HUES64 (cell line): ENCODE results near the gene CC2D1A.

ENCODE experiments used
- H3K27ac ChIP-seq: 2 replicates; pipeline ENCODE4 v1.7.0; 2013; ENCODE audit warnings: low read depth, low read length, inconsistent platforms
- H3K27me3 ChIP-seq: 2 replicates; pipeline ENCODE4 v1.6.1; 2013; ENCODE audit warnings: mild to moderate bottlenecking, low read length; ENCODE audit not compliant: insufficient read depth
- H3K36me3 ChIP-seq: 2 replicates; pipeline ENCODE4 v1.6.1; 2013; ENCODE audit warnings: mild to moderate bottlenecking, low read length; ENCODE audit not compliant: insufficient read depth
- H3K4me1 ChIP-seq: 2 replicates; pipeline ENCODE4 v1.6.1; 2013; ENCODE audit warnings: mild to moderate bottlenecking, low read length, moderate library complexity; ENCODE audit not compliant: insufficient read depth
- H3K4me3 ChIP-seq: 2 replicates; pipeline ENCODE4 v1.5.1; 2013; ENCODE audit warnings: mild to moderate bottlenecking, low read length, moderate library complexity
- H3K9ac ChIP-seq: 2 replicates; pipeline ENCODE4 v1.6.1; 2013; ENCODE audit warnings: mild to moderate bottlenecking, low read depth, low read length
- H3K9me3 ChIP-seq: 2 replicates; pipeline ENCODE4 v1.6.1; 2013; ENCODE audit warnings: low read depth, low read length; ENCODE audit not compliant: insufficient read depth
- WGBS: fragments of 150-250, 120-280 bp; methylation state at CpG from one replicate; pipeline ENCODE4 v1.1.7; 2013; ENCODE audit warnings: missing lambda C conversion rate; 5-methylcytosine and 5-hydroxymethylcytosine counted together

The CC2D1A gene

DNA sequence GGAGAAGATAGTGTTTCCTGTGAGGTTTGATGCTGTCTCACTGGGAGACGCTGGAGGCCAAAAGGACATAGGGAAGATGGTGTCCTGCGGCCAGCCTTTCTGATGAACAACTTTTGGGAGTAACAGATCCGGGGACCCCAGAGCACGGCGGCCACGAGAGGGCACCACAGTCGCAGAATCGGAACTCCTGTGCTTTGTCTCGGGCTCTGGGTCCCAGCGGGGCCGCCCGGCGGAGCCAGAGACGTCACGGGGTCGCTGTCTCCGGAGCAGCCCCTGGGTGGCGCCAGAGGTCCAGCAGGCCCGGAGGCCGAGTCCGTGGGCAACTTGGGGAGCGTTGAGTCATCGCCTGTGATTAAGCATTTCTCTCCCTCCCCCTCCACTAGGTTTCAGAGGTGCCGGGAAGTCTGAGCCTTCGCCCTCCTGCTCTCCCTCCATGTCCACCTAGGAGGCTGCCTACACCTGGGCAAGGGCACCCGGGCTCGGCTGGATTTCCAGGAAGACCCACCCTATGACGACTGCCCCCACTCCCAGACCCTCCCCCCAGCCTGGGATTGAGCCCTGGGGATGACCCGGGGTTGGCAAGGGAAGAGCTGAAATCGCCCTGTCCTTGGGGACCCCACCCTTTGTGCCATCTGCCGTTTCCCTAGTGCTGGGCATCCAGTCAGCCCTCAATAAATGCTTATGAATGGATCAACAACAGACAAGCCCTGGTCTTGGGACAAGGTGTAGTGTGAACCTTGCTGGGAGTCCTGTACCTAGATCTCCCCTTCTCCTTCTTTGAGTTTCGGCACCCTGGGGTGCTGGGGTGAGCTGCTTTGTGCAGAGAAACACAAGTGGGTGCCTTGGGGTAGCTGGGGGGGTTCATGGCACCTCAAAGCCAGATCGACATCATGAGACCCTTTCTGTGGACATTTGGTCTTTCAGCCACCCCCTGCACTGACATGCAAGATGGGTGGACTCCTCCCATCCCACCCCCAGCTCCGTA, 25.6 kb upstream of the CC2D1A start:
- peak overlapping the region; percentile 27; the same call in 1 of the 2 replicates for H3K9ac ChIP-seq
- 7% methylated on average over 32 of the region's 34 CpGs for WGBS
- H3K4me1 ChIP-seq = peaks cover 17% of the 10 kb centered on the region
- no peaks in the 10 kb centered on the region for H3K9me3 ChIP-seq
- H3K27me3 ChIP-seq = peaks cover 18% of the 10 kb centered on the region
- H3K36me3 ChIP-seq = no peaks in the 10 kb centered on the region
- peak overlapping the region; percentile 28; the same call in 1 of the 2 replicates for H3K4me3 ChIP-seq
- H3K27ac ChIP-seq = peak overlapping the region; percentile 57

DNA sequence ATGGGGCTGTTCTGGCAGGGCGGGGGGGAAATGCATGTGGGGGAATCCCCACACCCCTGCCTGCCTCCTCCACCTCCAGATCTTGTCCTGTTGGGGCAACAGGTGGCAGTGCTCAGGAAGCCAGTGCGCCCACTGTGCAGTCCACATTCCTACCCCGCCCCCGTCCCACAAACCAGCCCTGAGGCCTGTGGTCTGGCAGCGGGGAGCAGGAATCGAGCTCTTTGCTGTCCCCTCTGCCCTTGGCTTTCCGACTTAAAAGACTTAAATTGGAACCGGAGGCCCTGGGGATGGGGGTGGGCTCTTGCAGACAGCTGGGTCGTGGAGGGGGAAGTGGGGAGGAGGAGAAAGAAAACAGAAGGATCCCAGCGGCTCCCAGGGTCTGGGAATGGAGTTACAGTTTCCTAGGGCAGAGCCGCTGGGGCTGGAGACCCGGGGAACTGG, 24.7 kb upstream of the CC2D1A start:
- no peak overlapping the region for H3K4me3 ChIP-seq
- peak overlapping the region; percentile 82 for H3K27ac ChIP-seq
- H3K27me3 ChIP-seq = peaks cover 10% of the 10 kb centered on the region
- peaks cover 17% of the 10 kb centered on the region for H3K4me1 ChIP-seq
- H3K9me3 ChIP-seq = no peaks in the 10 kb centered on the region
- no peaks in the 10 kb centered on the region for H3K36me3 ChIP-seq
- H3K9ac ChIP-seq = peak overlapping the region; percentile 17; the same call in 1 of the 2 replicates
- 13% methylated on average over 11 of the region's 12 CpGs for WGBS

DNA sequence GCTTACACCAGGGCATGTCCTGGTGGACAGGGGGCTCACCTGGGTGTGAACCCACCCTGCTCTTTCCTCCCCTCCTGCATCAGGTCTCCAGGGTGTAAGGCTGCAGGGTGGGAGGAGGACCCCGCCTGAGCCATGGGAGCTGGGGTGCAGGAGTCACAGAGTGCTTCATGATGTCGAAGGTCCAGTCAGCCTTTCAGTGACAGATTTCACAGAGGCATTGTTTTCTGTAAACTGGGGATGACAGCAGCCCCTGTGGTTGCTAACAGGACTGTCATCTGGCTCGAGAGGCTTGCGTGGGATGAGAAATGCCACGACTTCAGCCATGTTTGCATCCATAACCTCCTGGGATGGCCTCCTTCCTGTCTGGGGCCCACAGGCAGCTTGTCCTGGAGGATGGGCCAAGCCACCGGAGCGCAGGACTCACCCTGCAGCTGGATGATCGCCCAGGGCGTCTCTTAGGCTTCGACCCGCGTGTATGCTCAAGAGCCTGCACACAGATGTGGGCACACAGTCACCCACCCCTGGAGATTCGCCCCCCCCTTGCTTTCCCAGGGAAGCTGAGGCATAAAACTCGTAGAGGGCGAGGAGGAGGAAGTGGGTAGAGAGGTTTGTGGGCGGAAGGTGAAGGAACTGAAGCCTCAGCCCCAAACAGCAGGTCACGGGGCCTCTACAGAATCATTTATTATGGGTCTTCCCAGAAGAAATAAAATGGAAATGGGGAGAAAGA, 24.1 kb upstream of the CC2D1A start:
- peaks cover 4% of the 10 kb centered on the region for H3K27me3 ChIP-seq
- WGBS = 68% methylated on average over 17 of the region's 17 CpGs
- H3K36me3 ChIP-seq = no peaks in the 10 kb centered on the region
- H3K4me3 ChIP-seq = no peak overlapping the region
- H3K4me1 ChIP-seq = peaks cover 17% of the 10 kb centered on the region
- peak overlapping the region; percentile 17; the same call in 1 of the 2 replicates for H3K9ac ChIP-seq
- H3K9me3 ChIP-seq = no peaks in the 10 kb centered on the region
- H3K27ac ChIP-seq = peak overlapping the region; percentile 82

DNA sequence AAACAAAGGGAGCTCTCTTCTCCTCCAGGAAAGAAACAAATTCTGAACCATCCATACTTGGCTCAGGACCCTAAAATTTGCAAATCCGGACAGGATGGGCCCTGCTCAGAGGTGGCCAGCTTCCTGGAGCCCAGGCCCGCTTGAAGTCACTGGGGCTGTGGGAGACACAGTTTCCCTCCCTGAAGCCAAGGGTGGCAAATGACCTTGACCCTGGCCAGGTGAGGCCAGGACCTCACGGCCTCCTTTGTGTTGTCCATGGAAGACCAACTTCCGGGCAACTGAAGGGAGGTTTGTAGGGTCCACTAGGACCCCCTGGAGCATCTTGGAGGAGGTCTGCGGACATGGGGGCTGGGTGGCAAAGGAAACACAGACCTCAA, 23.6 kb upstream of the CC2D1A start:
- WGBS = 88% methylated on average over 5 of the region's 5 CpGs
- Histone ChIP-seq H3K9me3 (no peaks in the 10 kb centered on the region), H3K4me1 (peaks cover 17% of the 10 kb centered on the region), H3K27ac (no peak overlapping the region), H3K9ac (no peak overlapping the region), H3K27me3 (no peaks in the 10 kb centered on the region), H3K4me3 (no peak overlapping the region), H3K36me3 (no peaks in the 10 kb centered on the region)

DNA sequence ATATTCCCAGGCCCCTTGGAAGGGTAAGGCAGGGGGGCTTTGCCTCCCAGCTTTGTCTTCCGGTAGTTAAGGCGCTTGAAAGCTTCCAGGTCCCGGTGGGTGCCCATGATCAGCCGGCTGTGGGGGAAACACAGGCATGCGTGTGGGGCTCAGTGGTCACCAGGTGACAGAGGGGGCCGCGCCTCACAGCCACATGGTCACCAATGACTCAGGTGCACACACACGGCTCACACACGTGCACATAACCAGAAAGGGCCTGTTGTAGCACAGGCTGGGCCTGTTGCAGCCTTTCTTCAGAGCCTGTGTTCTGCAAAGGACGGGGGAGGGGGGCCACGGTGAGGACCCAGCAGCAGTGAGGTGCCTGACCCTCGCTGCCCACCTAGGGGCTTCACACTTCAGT, 23.2 kb upstream of the CC2D1A start:
- H3K4me3 ChIP-seq = no peak overlapping the region
- no peaks in the 10 kb centered on the region for H3K9me3 ChIP-seq
- H3K36me3 ChIP-seq = no peaks in the 10 kb centered on the region
- no peaks in the 10 kb centered on the region for H3K27me3 ChIP-seq
- 94% methylated on average over 12 of the region's 12 CpGs for WGBS
- no peak overlapping the region for H3K27ac ChIP-seq
- H3K9ac ChIP-seq = no peak overlapping the region
- H3K4me1 ChIP-seq = peaks cover 17% of the 10 kb centered on the region

DNA sequence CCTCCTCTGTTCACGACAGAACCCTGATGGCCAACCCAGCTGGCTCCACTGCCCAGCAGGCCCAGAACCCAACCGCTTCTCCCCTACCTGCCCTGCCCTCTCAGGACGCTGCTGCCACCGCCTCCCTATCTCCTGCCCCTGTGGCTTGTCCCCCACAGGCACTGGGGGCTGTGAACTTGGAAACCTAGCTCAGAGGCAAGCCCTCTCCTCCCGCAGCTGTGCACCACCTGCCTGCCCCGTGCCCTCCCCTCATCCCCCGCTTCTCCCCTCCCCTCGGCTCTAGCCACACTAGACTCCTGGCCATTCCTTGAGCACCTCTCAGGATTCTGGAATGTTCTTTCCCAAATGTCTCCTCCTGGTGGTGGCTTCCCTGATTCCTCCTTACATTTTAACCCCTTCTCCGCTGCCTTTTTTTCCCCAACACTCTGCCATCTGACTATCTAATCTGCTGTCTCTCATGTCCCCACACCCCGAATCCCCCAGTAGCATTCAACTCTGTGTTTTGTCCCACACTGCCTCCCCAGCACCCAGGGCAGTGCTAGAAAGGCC, 22.4 kb upstream of the CC2D1A start:
- peaks cover 17% of the 10 kb centered on the region for H3K4me1 ChIP-seq

DNA sequence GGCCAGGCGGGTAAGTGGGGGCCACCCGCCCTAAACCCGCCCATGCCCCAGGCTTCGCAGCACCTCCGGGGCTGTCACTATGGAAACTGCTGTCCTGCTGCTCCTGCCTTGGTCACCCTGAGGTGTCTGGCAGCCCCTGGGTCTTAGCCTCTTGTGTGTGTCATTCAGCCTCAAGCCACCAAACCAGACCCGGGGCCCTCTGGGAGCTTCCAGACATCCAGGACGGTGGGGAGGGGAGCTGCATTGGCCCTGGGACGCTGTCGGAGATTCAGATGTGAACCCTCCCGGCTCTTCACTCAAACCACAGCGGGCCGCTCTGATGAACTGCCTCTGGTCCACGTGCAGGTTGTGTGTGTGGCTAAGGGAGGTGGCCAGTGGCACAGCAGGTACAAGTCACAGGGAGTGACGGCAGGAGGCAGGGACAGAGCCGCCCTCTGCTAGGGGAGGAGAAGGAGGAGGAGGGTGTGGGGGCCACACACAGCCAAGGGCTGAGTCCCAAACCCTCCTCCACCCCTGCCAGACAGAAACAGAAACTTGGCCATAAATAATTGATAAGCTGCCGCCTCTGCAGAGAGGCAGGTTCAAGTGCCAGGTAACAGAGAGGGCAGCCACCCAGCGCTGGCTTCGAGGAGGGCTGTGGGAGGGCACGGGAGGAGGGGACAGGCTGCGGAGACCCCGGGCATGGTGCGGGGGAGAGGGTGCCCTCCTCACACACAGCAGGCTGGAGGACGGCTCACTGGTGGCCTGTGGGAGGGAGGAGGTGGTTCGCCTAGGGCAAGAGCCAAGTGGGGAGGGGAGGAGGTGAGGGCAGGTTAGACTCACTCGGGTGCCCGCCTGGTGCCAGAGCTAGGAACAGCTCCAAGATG, 21.0 kb upstream of the CC2D1A start:
- Histone ChIP-seq H3K9me3 (no peaks in the 10 kb centered on the region), H3K4me1 (peaks cover 17% of the 10 kb centered on the region), H3K4me3 (no peak overlapping the region), H3K27me3 (no peaks in the 10 kb centered on the region), H3K36me3 (no peaks in the 10 kb centered on the region), H3K27ac (no peak overlapping the region), H3K9ac (no peak overlapping the region)
- WGBS = 82% methylated on average over 26 of the region's 26 CpGs

More for the DNA sequence above, 22.4 kb upstream of the CC2D1A start:
- no peaks in the 10 kb centered on the region for H3K27me3 ChIP-seq
- WGBS = 85% methylated on average over 10 of the region's 10 CpGs
- H3K9ac ChIP-seq = no peak overlapping the region
- H3K9me3 ChIP-seq = no peaks in the 10 kb centered on the region
- no peaks in the 10 kb centered on the region for H3K36me3 ChIP-seq
- H3K27ac ChIP-seq = no peak overlapping the region
- no peak overlapping the region for H3K4me3 ChIP-seq

DNA sequence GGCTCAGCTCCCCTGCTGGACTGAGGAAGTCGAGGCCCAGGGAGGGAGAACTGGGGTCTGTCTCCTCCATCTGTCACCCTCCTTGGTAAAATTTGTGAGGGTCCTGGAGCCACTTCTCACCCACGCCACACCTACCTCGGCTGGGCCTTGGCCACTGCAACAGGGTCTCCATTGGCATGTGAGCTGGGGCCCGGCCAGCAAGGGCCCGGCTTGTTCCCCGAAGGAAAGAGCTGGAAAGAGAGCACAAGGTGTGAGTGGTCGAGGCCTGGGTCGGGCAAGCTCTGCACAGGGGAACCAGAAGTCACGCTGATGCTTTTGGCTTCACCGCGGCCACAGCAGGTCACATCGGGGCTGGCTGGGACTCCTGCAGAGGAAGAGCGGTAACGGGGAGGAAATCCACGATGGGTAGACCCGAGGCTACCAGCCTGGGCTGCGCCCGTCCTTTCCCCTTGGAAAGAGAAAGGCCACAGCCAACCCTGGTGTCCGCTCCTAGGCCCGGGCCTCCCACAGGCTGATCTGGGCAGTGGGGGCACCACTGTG, 20.1 kb upstream of the CC2D1A start:
- H3K4me3 ChIP-seq = no peak overlapping the region
- H3K4me1 ChIP-seq = peaks cover 11% of the 10 kb centered on the region
- H3K27me3 ChIP-seq = no peaks in the 10 kb centered on the region
- H3K9ac ChIP-seq = no peak overlapping the region
- 92% methylated on average over 20 of the region's 20 CpGs for WGBS
- H3K9me3 ChIP-seq = no peaks in the 10 kb centered on the region
- H3K36me3 ChIP-seq = no peaks in the 10 kb centered on the region
- no peak overlapping the region for H3K27ac ChIP-seq

DNA sequence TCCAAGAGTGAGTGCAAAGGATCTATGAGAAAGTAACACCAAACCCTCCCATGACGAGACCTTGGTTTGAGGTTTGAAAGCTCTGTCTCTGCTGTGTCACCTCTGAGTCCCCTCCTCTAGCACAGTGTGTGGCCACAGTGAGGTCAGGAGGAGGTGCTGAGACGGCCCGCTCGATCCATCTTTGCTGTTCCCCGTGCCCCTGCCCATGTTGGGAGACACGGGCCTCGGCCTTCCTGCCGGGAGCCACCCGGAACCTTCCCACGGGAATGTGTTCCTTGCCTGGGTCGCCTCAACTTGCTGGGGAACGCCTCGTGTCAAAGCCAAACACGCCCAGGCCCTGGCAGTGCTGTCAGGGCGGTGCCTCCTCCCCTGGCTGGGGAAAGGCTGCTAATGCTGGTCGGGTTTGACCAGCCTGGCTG, 19.0 kb upstream of the CC2D1A start:
- H3K27ac ChIP-seq = no peak overlapping the region
- H3K36me3 ChIP-seq = no peaks in the 10 kb centered on the region
- H3K4me3 ChIP-seq = no peak overlapping the region
- H3K9ac ChIP-seq = no peak overlapping the region
- H3K4me1 ChIP-seq = no peaks in the 10 kb centered on the region; the same call in 1 of the 2 replicates
- WGBS = 78% methylated on average over 16 of the region's 16 CpGs
- H3K9me3 ChIP-seq = no peaks in the 10 kb centered on the region
- no peaks in the 10 kb centered on the region for H3K27me3 ChIP-seq

DNA sequence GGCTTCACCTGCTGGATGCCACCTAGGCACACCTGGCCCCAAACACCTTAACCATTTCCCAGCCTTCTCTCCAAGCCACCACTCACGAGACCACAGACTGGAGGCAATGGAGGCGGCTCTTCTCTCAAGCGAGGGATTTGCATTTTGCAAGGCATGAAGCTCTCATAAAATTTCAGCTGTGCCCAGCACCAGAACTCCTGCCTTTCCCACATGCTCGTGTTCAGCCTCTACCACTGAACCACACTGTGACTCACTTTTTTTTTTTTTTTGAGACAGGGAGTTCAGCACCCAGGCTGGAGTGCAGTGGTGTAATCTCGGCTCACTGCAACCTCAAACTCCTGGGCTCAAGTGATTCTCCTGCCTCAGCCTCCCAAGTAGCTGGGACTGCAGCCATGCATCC, 18.5 kb upstream of the CC2D1A start:
- H3K36me3 ChIP-seq = no peaks in the 10 kb centered on the region
- no peak overlapping the region for H3K4me3 ChIP-seq
- H3K27ac ChIP-seq = no peak overlapping the region
- no peaks in the 10 kb centered on the region for H3K27me3 ChIP-seq
- H3K9ac ChIP-seq = no peak overlapping the region
- H3K4me1 ChIP-seq = no peaks in the 10 kb centered on the region
- no peaks in the 10 kb centered on the region for H3K9me3 ChIP-seq
- whole genome bisulfite sequencing = 88% methylated on average over 5 of the region's 5 CpGs
